ENCODE data around the gene MBP. TPM values are rescaled to one million over a fixed set of nuclear protein-coding genes. Genes with fewer than 3 reads are reported as not detected.

Gene MBP
- total RNA-seq, 1 experiment from 2014 or later, result 31.6 TPM

- no TSS peak for BruUV-seq (replicated peaks)
- no peak overlapping the region for H3K27ac Mint-ChIP-seq (ENCODE audit: low read depth, unreplicated experiment)
- H3K4me1 Mint-ChIP-seq (ENCODE audit: insufficient read depth, unreplicated experiment), result peaks cover 5% of the 10 kb centered on the region
- intact Hi-C loops (cut with micrococcal nuclease), result loop anchor here (1.0 to 5.0 kb wide), 4 partner anchors 108 to 719 kb away; no protein-coding TSS in a partner anchor
- no peak for TF ChIP-seq CTCF (IDR thresholded peaks at IDR 0.05; ENCODE audit: unreplicated experiment)
- H3K9me3 Mint-ChIP-seq (ENCODE audit: unreplicated experiment), result no peaks in the 10 kb centered on the region
- CTCF ChIA-PET, result interaction anchor here (0.5 to 8.9 kb wide), 65 partner anchors 9 to 733 kb away, joined by 3 to 148 read pairs (median 4); no protein-coding TSS in a partner anchor
- no peak for DNase-seq (ENCODE audit: unreplicated experiment)
- no peak overlapping the region for H3K4me3 Mint-ChIP-seq (ENCODE audit: unreplicated experiment)
- H3K36me3 Mint-ChIP-seq (ENCODE audit: insufficient read depth, unreplicated experiment), result no peaks in the 10 kb centered on the region
- peaks cover 10% of the 10 kb centered on the region for H3K27me3 Mint-ChIP-seq (ENCODE audit: insufficient read depth, unreplicated experiment)
- POLR2A ChIA-PET, result interaction anchor here (0.6 to 2.8 kb wide), 5 partner anchors 131 to 184 kb away, joined by 3 to 13 read pairs (median 3); partner anchors contain the start of gene MBP
Observed at GRCh38 chr18:76983613-76984051, 149.0 kb downstream of the MBP start.

GRCh38 chr18:76982841-76983583 lies 149.6 kb downstream of the MBP start:
- H3K27ac Mint-ChIP-seq (ENCODE audit: low read depth, unreplicated experiment), result no peak overlapping the region
- POLR2A ChIA-PET, result interaction anchor here (0.6 to 2.8 kb wide), 5 partner anchors 17 to 180 kb away, joined by 3 to 13 read pairs (median 3); partner anchors contain the start of gene MBP
- H3K4me1 Mint-ChIP-seq (ENCODE audit: insufficient read depth, unreplicated experiment), result peaks cover 5% of the 10 kb centered on the region
- intact Hi-C loops (cut with micrococcal nuclease), result loop anchor here (1.0 to 5.0 kb wide), 4 partner anchors 108 to 719 kb away; no protein-coding TSS in a partner anchor
- DNase-seq (ENCODE audit: unreplicated experiment), result peak; percentile 86
- H3K36me3 Mint-ChIP-seq (ENCODE audit: insufficient read depth, unreplicated experiment), result no peaks in the 10 kb centered on the region
- H3K9me3 Mint-ChIP-seq (ENCODE audit: unreplicated experiment), result no peaks in the 10 kb centered on the region
- BruUV-seq (replicated peaks), result no TSS peak
- peak; percentile 89 for TF ChIP-seq CTCF (IDR thresholded peaks at IDR 0.05; ENCODE audit: unreplicated experiment)
- peak overlapping the region; percentile 50 for H3K4me3 Mint-ChIP-seq (ENCODE audit: unreplicated experiment)
- CTCF ChIA-PET, result interaction anchor here (0.6 to 8.9 kb wide), 65 partner anchors 8 to 733 kb away, joined by 3 to 148 read pairs (median 4); no protein-coding TSS in a partner anchor
- peaks cover 4% of the 10 kb centered on the region for H3K27me3 Mint-ChIP-seq (ENCODE audit: insufficient read depth, unreplicated experiment)

- Mint-ChIP-seq H3K27me3 (ENCODE audit: insufficient read depth, unreplicated experiment) (no peaks in the 10 kb centered on the region), H3K4me1 (ENCODE audit: insufficient read depth, unreplicated experiment) (peaks cover 5% of the 10 kb centered on the region), H3K4me3 (ENCODE audit: unreplicated experiment) (no peak overlapping the region), H3K27ac (ENCODE audit: low read depth, unreplicated experiment) (no peak overlapping the region), H3K36me3 (ENCODE audit: insufficient read depth, unreplicated experiment) (no peaks in the 10 kb centered on the region), H3K9me3 (ENCODE audit: unreplicated experiment) (no peaks in the 10 kb centered on the region)
- ChIA-PET CTCF (interaction anchor here (0.6 to 8.9 kb wide), 12 partner anchors 13 to 727 kb away, joined by 4 to 148 read pairs (median 12); no protein-coding TSS in a partner anchor), POLR2A (interaction anchor here (0.6 to 2.8 kb wide), 4 partner anchors 18 to 179 kb away, joined by 3 to 13 read pairs (median 4); no protein-coding TSS in a partner anchor)
- TF ChIP-seq CTCF (IDR thresholded peaks at IDR 0.05; ENCODE audit: unreplicated experiment), result no peak
- no TSS peak for BruUV-seq (replicated peaks)
- no peak for DNase-seq (ENCODE audit: unreplicated experiment)
- intact Hi-C loops (cut with micrococcal nuclease), result loop anchor here (5.0 kb wide), 2 partner anchors 230 to 720 kb away; no protein-coding TSS in a partner anchor
Observed at GRCh38 chr18:76982038-76982437, 150.5 kb downstream of the MBP start.

GRCh38 chr18:76981396-76981968 lies 151.1 kb downstream of the MBP start:
- Mint-ChIP-seq H3K4me1 (ENCODE audit: insufficient read depth, unreplicated experiment) (peaks cover 5% of the 10 kb centered on the region), H3K9me3 (ENCODE audit: unreplicated experiment) (no peaks in the 10 kb centered on the region), H3K27me3 (ENCODE audit: insufficient read depth, unreplicated experiment) (no peaks in the 10 kb centered on the region), H3K27ac (ENCODE audit: low read depth, unreplicated experiment) (no peak overlapping the region), H3K36me3 (ENCODE audit: insufficient read depth, unreplicated experiment) (no peaks in the 10 kb centered on the region), H3K4me3 (ENCODE audit: unreplicated experiment) (no peak overlapping the region)
- no peak for DNase-seq (ENCODE audit: unreplicated experiment)
- intact Hi-C loops (cut with micrococcal nuclease), result loop anchor here (5.0 kb wide), 2 partner anchors 231 to 721 kb away; no protein-coding TSS in a partner anchor
- CTCF ChIA-PET, result interaction anchor here (0.6 to 8.9 kb wide), 5 partner anchors 179 to 727 kb away, joined by 4 to 148 read pairs (median 4); no protein-coding TSS in a partner anchor
- TF ChIP-seq CTCF (IDR thresholded peaks at IDR 0.05; ENCODE audit: unreplicated experiment), result no peak
- POLR2A ChIA-PET, result interaction anchor here (0.7 kb wide), 1 partner anchor 188 kb away, joined by 3 read pairs; no protein-coding TSS in a partner anchor
- BruUV-seq (replicated peaks), result no TSS peak
